Caco-2 (cell line): ENCODE data around the gene WASHC4. TPM values are rescaled to one million over a fixed set of nuclear protein-coding genes. Genes with fewer than 3 reads are reported as not detected.

Experiments
- BruUV-seq: library from RNA; stranded (reverse); fragments of 400-500 nt; replicated peaks from 2 replicates; lab custom pipeline; 2021; lab: Mats Ljungman, UMichigan
- CTCF ChIA-PET: fragments of 300-600 bp; sonication (Branson Sonifier 250); formaldehyde crosslinking; loops from one replicate; lab custom pipeline; 2022; ENCODE audit warnings: antibody characterized with exemption; lab: Charles Lee
- POLR2A ChIA-PET: fragments of 300-600 bp; sonication (Branson Sonifier 250); formaldehyde crosslinking; loops from one replicate; lab custom pipeline; 2022; ENCODE audit warnings: antibody characterized with exemption; lab: Charles Lee
- DNase-seq, 2 experiments: peaks; one replicate each; pipeline versions ENCODE4 v3.0.0 to v3.0.0-alpha.2; 2020 to 2022
- H3K27me3 ChIP-seq: replicated peaks from 2 replicates; pipeline ENCODE4 v1.6.0; 2011; ENCODE audit warnings: low read length; ENCODE audit not compliant: control insufficient read depth, insufficient read depth
- H3K36me3 ChIP-seq: 2 replicates; pipeline ENCODE4 v1.5.1; 2011; ENCODE audit warnings: low read length; ENCODE audit not compliant: control insufficient read depth, insufficient read depth
- H3K4me1 ChIP-seq: fragments of 250-450 bp; sonication (Bioruptor Pico); 2 replicates; pipeline ENCODE4 v1.5.1; 2020; ENCODE audit warnings: mild to moderate bottlenecking
- H3K4me3 ChIP-seq: 2 replicates; pipeline ENCODE4 v1.5.1; 2011; ENCODE audit warnings: low read depth, mild to moderate bottlenecking, control low read depth, low read length
- H3K9me3 ChIP-seq: fragments of 250-450 bp; sonication (Bioruptor Pico); 2 replicates; pipeline ENCODE4 v1.5.1; 2020; ENCODE audit warnings: mild to moderate bottlenecking, moderate library complexity
- H3K27ac Mint-ChIP-seq: one replicate; pipeline ENCODE4 v1.8.0; 2022; ENCODE audit warnings: mixed read lengths; ENCODE audit not compliant: unreplicated experiment
- H3K27me3 Mint-ChIP-seq: one replicate; pipeline ENCODE4 v1.8.0; 2022; ENCODE audit warnings: mixed read lengths; ENCODE audit not compliant: insufficient read depth, unreplicated experiment
- H3K36me3 Mint-ChIP-seq: one replicate; pipeline ENCODE4 v1.8.0; 2022; ENCODE audit warnings: mild to moderate bottlenecking, mixed read lengths; ENCODE audit not compliant: insufficient read depth, unreplicated experiment
- H3K4me1 Mint-ChIP-seq: one replicate; pipeline ENCODE4 v1.8.0; 2022; ENCODE audit warnings: low read depth, mixed read lengths; ENCODE audit not compliant: unreplicated experiment
- H3K4me3 Mint-ChIP-seq: one replicate; pipeline ENCODE4 v1.8.0; 2022; ENCODE audit warnings: mild to moderate bottlenecking, moderate library complexity, mixed read lengths; ENCODE audit not compliant: unreplicated experiment
- H3K9me3 Mint-ChIP-seq: one replicate; pipeline ENCODE4 v1.8.0; 2022; ENCODE audit warnings: mixed read lengths; ENCODE audit not compliant: unreplicated experiment
- CTCF ChIP-seq, 2 experiments: fragments of 200-600 bp in 1 of 2; IDR thresholded peaks; 1 replicate in 1 of 2; 2 replicates in 1 of 2; pipeline versions ENCODE4 v1.5.1 to v1.8.0; 2011 to 2022; ENCODE audit warnings: antibody characterized with exemption in 1 of 2, control low read depth in 1 of 2, inconsistent platforms in 1 of 2, low read depth in 1 of 2, low read length in 1 of 2, mild to moderate bottlenecking in 1 of 2, moderate library complexity in 1 of 2; ENCODE audit not compliant: insufficient read depth in 1 of 2, severe bottlenecking in 1 of 2, unreplicated experiment in 1 of 2
- intact Hi-C: fragments of 100-400 bp; cut with micrococcal nuclease; formaldehyde crosslinking; loops from one replicate; pipeline ENCODE4 v1.10.0; 2022; ENCODE audit not compliant: unreplicated experiment
- total RNA-seq: library from RNA; stranded (reverse); gene quantifications from 2 replicates; pipeline ENCODE4 v1.2.3, GENCODE V29; 2022

Gene WASHC4
- total RNA-seq, 1 experiment from 2014 or later: 41.0 TPM

GRCh38 chr12:105099356-105099755, 8.2 kb upstream of the WASHC4 start:
- peaks cover 13% of the 10 kb centered on the region; the same call in 1 of the 2 replicates for H3K9me3 ChIP-seq
- BruUV-seq: no TSS peak
- no peak overlapping the region for H3K27ac Mint-ChIP-seq
- ChIA-PET CTCF (no interaction called here), POLR2A (no interaction called here)
- no peak overlapping the region for H3K4me3 ChIP-seq
- no peak overlapping the region for H3K4me3 Mint-ChIP-seq
- H3K27me3 ChIP-seq: no peaks in the 10 kb centered on the region
- H3K27me3 Mint-ChIP-seq: no peaks in the 10 kb centered on the region
- intact Hi-C loops: no loop called here
- peaks cover 40% of the 10 kb centered on the region for H3K9me3 Mint-ChIP-seq
- peaks cover 5% of the 10 kb centered on the region for H3K36me3 Mint-ChIP-seq
- DNase-seq: no peak
- TF ChIP-seq CTCF (IDR thresholded peaks at IDR 0.05; ENCODE audit: insufficient read depth in 1 of 2, low read depth in 1 of 2, low read length in 1 of 2, severe bottlenecking in 1 of 2, unreplicated experiment in 1 of 2): no peak
- H3K4me1 Mint-ChIP-seq: peaks cover 20% of the 10 kb centered on the region
- peaks cover 8% of the 10 kb centered on the region; the same call in 1 of the 2 replicates for H3K4me1 ChIP-seq
- no peaks in the 10 kb centered on the region for H3K36me3 ChIP-seq

DNA sequence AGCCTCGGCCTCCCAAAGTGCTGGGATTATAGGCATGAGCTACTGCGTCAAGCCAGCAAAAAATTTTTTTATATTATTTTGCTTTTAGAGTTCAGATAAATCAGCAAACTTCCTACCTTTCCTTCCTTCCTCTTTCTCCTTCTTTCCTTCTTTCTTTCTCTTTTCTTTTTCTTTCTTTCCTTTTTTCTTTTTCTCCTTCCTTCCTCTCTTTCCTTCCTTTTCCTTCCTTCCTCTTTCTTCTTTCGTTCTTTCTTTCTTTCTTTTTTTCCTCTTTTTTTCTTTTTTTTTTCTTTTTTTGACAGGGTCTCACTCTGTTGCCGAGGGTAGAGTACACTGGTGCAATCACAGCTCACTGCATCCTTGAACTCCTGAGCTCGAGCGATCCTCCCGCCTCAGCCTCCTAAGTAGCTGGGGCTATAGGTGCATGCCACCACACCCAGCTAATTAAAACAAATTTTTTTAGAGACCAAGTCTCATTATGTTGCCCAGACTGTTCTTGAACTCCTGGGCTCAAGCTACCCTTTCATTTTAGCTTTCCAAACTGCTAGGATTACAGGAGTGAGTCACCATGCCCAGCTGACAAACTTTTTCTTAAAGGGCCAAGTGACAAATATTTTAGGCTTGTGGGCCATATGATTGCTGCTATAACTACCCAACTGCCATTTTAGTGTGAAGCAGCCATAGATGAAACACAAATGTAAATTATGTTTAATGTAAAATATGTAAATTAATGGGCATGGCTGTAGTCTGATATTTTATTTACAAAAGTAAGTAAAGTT, 7.1 kb upstream of the WASHC4 start:
- H3K27me3 ChIP-seq: no peaks in the 10 kb centered on the region
- Mint-ChIP-seq H3K27me3 (no peaks in the 10 kb centered on the region), H3K4me1 (peaks cover 20% of the 10 kb centered on the region), H3K36me3 (peaks cover 5% of the 10 kb centered on the region), H3K4me3 (no peak overlapping the region), H3K9me3 (peaks cover 40% of the 10 kb centered on the region), H3K27ac (no peak overlapping the region)
- BruUV-seq: no TSS peak
- no peak for DNase-seq
- H3K4me3 ChIP-seq: no peak overlapping the region
- H3K9me3 ChIP-seq: peaks cover 8% of the 10 kb centered on the region; the same call in 1 of the 2 replicates
- intact Hi-C loops: loop anchor here (10.0 kb wide), 1 partner anchor 234 kb away; the partner anchor contains the start of gene C12orf75
- POLR2A ChIA-PET: no interaction called here
- H3K4me1 ChIP-seq: peaks cover 8% of the 10 kb centered on the region; the same call in 1 of the 2 replicates
- CTCF ChIA-PET: interaction anchor here (0.7 to 1.0 kb wide), 2 partner anchors 47 to 719 kb away, joined by 3 read pairs; no protein-coding TSS in a partner anchor
- no peak for TF ChIP-seq CTCF (IDR thresholded peaks at IDR 0.05; ENCODE audit: insufficient read depth in 1 of 2, low read depth in 1 of 2, low read length in 1 of 2, severe bottlenecking in 1 of 2, unreplicated experiment in 1 of 2)
- no peaks in the 10 kb centered on the region for H3K36me3 ChIP-seq

DNA sequence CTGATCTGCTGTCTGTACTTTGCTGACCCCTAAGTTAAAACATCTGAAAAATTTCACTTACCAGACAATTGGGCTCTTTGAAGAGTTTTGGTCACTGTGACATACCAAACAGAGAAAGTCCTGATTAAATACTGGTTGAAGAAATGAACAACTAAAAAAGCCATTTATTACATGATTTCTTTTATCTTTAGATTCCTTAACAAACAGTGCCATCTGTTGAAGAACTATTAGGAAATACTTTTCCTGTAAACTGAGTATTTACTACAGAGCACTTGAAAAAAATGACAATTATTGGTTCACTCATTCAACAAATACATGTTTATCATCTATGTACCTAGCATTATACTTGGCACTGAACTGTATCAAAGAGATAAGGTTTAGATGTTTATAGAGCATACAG, 6.5 kb upstream of the WASHC4 start:
- no TSS peak for BruUV-seq
- intact Hi-C loops: loop anchor here (10.0 kb wide), 1 partner anchor 234 kb away; the partner anchor contains the start of gene C12orf75
- no peak overlapping the region for H3K4me3 ChIP-seq
- 0 out of 2 replicates have a peak, but pooled peaks cover 4% of the 10 kb centered on the region for H3K9me3 ChIP-seq
- ChIA-PET POLR2A (no interaction called here), CTCF (interaction anchor here (1.0 kb wide), 1 partner anchor 719 kb away, joined by 3 read pairs; no protein-coding TSS in a partner anchor)
- Mint-ChIP-seq H3K4me1 (peaks cover 20% of the 10 kb centered on the region), H3K27ac (no peak overlapping the region), H3K9me3 (peaks cover 38% of the 10 kb centered on the region), H3K4me3 (no peak overlapping the region), H3K36me3 (peaks cover 5% of the 10 kb centered on the region), H3K27me3 (no peaks in the 10 kb centered on the region)
- H3K4me1 ChIP-seq: peaks cover 8% of the 10 kb centered on the region; the same call in 1 of the 2 replicates
- no peaks in the 10 kb centered on the region for H3K27me3 ChIP-seq
- DNase-seq: peak in 1 of 2 experiments; percentile 28
- H3K36me3 ChIP-seq: no peaks in the 10 kb centered on the region
- no peak for TF ChIP-seq CTCF (IDR thresholded peaks at IDR 0.05; ENCODE audit: insufficient read depth in 1 of 2, low read depth in 1 of 2, low read length in 1 of 2, severe bottlenecking in 1 of 2, unreplicated experiment in 1 of 2)
